ENCODE data around the gene CHMP2A.
A peak's percentile ranks its signal among the peaks of the same experiment; 100 is the strongest.

- TF ChIP-seq CTCF (conservative IDR thresholded peaks at IDR 0.05; ENCODE audit: low read depth, low read length) (peak; percentile 73), SMC3 (IDR thresholded peaks at IDR 0.05; ENCODE audit: low read depth, low read length) (peak; percentile 58), CHD1 (IDR thresholded peaks at IDR 0.05; ENCODE audit: low read depth, low read length) (no peak), USF2 (IDR thresholded peaks at IDR 0.05; ENCODE audit: low read depth, low read length) (no peak)
Observed at GRCh38 chr19:58519355-58520256, 35.3 kb downstream of the CHMP2A start, which contains the start of gene ZBTB45.
